Activated CD4-positive, alpha-beta T cell treated with anti-CD3 and anti-CD28 coated beads, Interleukin-2, amount 50 U/mL, for 4 hours (primary cell): ENCODE data around the gene CTNND2.

ENCODE experiments used
- DNase-seq, 2 experiments: peaks; one replicate each; pipeline ENCODE4 v3.0.0-alpha.2; 2020

The CTNND2 gene

GRCh38 chr5:11584017-11584416 lies 320.2 kb downstream of the CTNND2 start:
- DNase-seq, result no peak

GRCh38 chr5:11579351-11579750 lies 324.9 kb downstream of the CTNND2 start:
- no peak for DNase-seq

GRCh38 chr5:11574787-11575186 lies 329.5 kb downstream of the CTNND2 start:
- DNase-seq, result no peak

GRCh38 chr5:11573140-11573992 lies 330.9 kb downstream of the CTNND2 start:
- DNase-seq, result no peak

GRCh38 chr5:11564706-11565105 lies 339.5 kb downstream of the CTNND2 start:
- no peak for DNase-seq

GRCh38 chr5:11563822-11564221 lies 340.4 kb downstream of the CTNND2 start:
- no peak for DNase-seq

- no peak for DNase-seq
These were observed 343.1 kb downstream of the CTNND2 start for GRCh38 chr5:11560915-11561697.

GRCh38 chr5:11557063-11557462 lies 347.2 kb downstream of the CTNND2 start:
- DNase-seq, result no peak

- DNase-seq, result no peak
These were observed 349.1 kb downstream of the CTNND2 start for GRCh38 chr5:11555171-11555570.

GRCh38 chr5:11547730-11548129 lies 356.5 kb downstream of the CTNND2 start:
- no peak for DNase-seq

GRCh38 chr5:11547140-11547539 lies 357.1 kb downstream of the CTNND2 start:
- no peak for DNase-seq

- DNase-seq, result no peak
These were observed 364.1 kb downstream of the CTNND2 start for GRCh38 chr5:11540112-11540511.

GRCh38 chr5:11531811-11532555 lies 372.3 kb downstream of the CTNND2 start:
- no peak for DNase-seq

- DNase-seq, result no peak
These were observed 375.5 kb downstream of the CTNND2 start for GRCh38 chr5:11528720-11529119.

- DNase-seq, result no peak
These were observed 376.4 kb downstream of the CTNND2 start for GRCh38 chr5:11527652-11528349.

- no peak for DNase-seq
These were observed 379.2 kb downstream of the CTNND2 start for GRCh38 chr5:11525020-11525419.

- DNase-seq, result no peak
These were observed 380.1 kb downstream of the CTNND2 start for GRCh38 chr5:11524188-11524587.

- no peak for DNase-seq
These were observed 381.4 kb downstream of the CTNND2 start for GRCh38 chr5:11522796-11523195.

- DNase-seq, result no peak
These were observed 383.9 kb downstream of the CTNND2 start for GRCh38 chr5:11520241-11520930.

GRCh38 chr5:11519236-11519635 lies 385.0 kb downstream of the CTNND2 start:
- no peak for DNase-seq

- DNase-seq, result no peak
These were observed 385.6 kb downstream of the CTNND2 start for GRCh38 chr5:11518676-11519075.
